GM21390 (cell line): ENCODE results near the gene VSX1.

Experiments used
- ATAC-seq: cut with Tn5 transposase; IDR thresholded peaks from one replicate; pipeline ENCODE4 v1.9.1; 2021; ENCODE audit not compliant: unreplicated experiment

VSX1 gene

GRCh38 chr20:25054096-25054820, 27.7 kb downstream of the VSX1 start:
- no peak for ATAC-seq

GRCh38 chr20:25053255-25054031, 28.5 kb downstream of the VSX1 start:
- ATAC-seq: no peak

- peak; percentile 31 for ATAC-seq
These were observed 29.4 kb downstream of the VSX1 start for GRCh38 chr20:25052255-25053194.

GRCh38 chr20:25051386-25052155, 30.4 kb downstream of the VSX1 start:
- no peak for ATAC-seq

- no peak for ATAC-seq
These were observed 31.2 kb downstream of the VSX1 start for GRCh38 chr20:25050501-25051350.

- no peak for ATAC-seq
These were observed 31.9 kb downstream of the VSX1 start for GRCh38 chr20:25050082-25050481.

GRCh38 chr20:25049261-25050060, 32.5 kb downstream of the VSX1 start:
- ATAC-seq: no peak

- ATAC-seq: no peak
These were observed 33.4 kb downstream of the VSX1 start for GRCh38 chr20:25048519-25048952.

GRCh38 chr20:25047766-25048165, 34.2 kb downstream of the VSX1 start:
- no peak for ATAC-seq

- no peak for ATAC-seq
These were observed 34.9 kb downstream of the VSX1 start for GRCh38 chr20:25046736-25047666.

- ATAC-seq: no peak
These were observed 35.7 kb downstream of the VSX1 start for GRCh38 chr20:25046181-25046641.

GRCh38 chr20:25045343-25045712, 36.6 kb downstream of the VSX1 start:
- ATAC-seq: no peak

- ATAC-seq: no peak
These were observed 37.1 kb downstream of the VSX1 start for GRCh38 chr20:25044660-25045342.

- no peak for ATAC-seq
These were observed 37.7 kb downstream of the VSX1 start for GRCh38 chr20:25044261-25044560.

GRCh38 chr20:25043499-25044260, 38.3 kb downstream of the VSX1 start:
- no peak for ATAC-seq
